GM18505 (cell line): ENCODE measurements around the gene ZNF728.
"Not testable (repeated sequence)": the region's sequence is repeated elsewhere in the genome, so short reads cannot be mapped to it uniquely, and the experiment has no call there.

Experiments used
- ATAC-seq: cut with Tn5 transposase; IDR thresholded peaks from one replicate; pipeline ENCODE4 v1.9.1; 2021; ENCODE audit not compliant: unreplicated experiment
- POLR2A ChIP-seq: IDR thresholded peaks from 4 replicates; pipeline ENCODE4 v1.6.1; 2011; ENCODE audit warnings: borderline replicate concordance; ENCODE audit not compliant: insufficient read depth, insufficient read length; ENCODE audit errors: extremely low read depth

ZNF728 gene

GRCh38 chr19:23002690-23003422, at the start of gene ZNF728:
TSS of gene ZNF728 (minus strand) at chr19:23003176. CDS start at chr19:23003030, 146 bp downstream.
- no peak for ATAC-seq
- no peak for TF ChIP-seq POLR2A

- ATAC-seq, result no peak
- TF ChIP-seq POLR2A, result no peak
Measured at GRCh38 chr19:23052349-23052748, 49.4 kb upstream of the ZNF728 start.

- TF ChIP-seq POLR2A, result no peak
- no peak for ATAC-seq
Measured at GRCh38 chr19:23049256-23049655, 46.3 kb upstream of the ZNF728 start.

GRCh38 chr19:23046743-23047142, 43.8 kb upstream of the ZNF728 start:
- no peak for TF ChIP-seq POLR2A
- ATAC-seq, result no peak

- no peak for TF ChIP-seq POLR2A
- ATAC-seq, result no peak
Measured at GRCh38 chr19:23033721-23034120, 30.7 kb upstream of the ZNF728 start.

GRCh38 chr19:23015660-23016059, 12.7 kb upstream of the ZNF728 start:
- TF ChIP-seq POLR2A, result no peak
- no peak for ATAC-seq

- not testable (repeated sequence) for ATAC-seq
Measured at GRCh38 chr19:22994957-22995356, 8.0 kb downstream of the ZNF728 start.

- no peak for ATAC-seq
- no peak for TF ChIP-seq POLR2A
Measured at GRCh38 chr19:22976248-22976647, 26.7 kb downstream of the ZNF728 start.

- not testable (repeated sequence) for ATAC-seq
Measured at GRCh38 chr19:22975546-22976136, 27.3 kb downstream of the ZNF728 start.

GRCh38 chr19:22945560-22945959, 57.4 kb downstream of the ZNF728 start:
- no peak for ATAC-seq
- no peak for TF ChIP-seq POLR2A

- no peak for TF ChIP-seq POLR2A
- no peak for ATAC-seq
Measured at GRCh38 chr19:22935151-22935550, 67.8 kb downstream of the ZNF728 start.

- ATAC-seq, result not testable (repeated sequence)
Measured at GRCh38 chr19:22927576-22927975, 75.4 kb downstream of the ZNF728 start.

- ATAC-seq, result not testable (repeated sequence)
Measured at GRCh38 chr19:22925181-22925580, 77.8 kb downstream of the ZNF728 start.
